ENCODE results near the gene USPL1. TPM values are rescaled to one million over a fixed set of nuclear protein-coding genes. Genes with fewer than 3 reads are reported as not detected.

USPL1 gene
- total and polyA plus RNA-seq, 3 donors from 2014 or later = 36.0 to 52.0 (median 36.4) TPM

- no peak overlapping the region for H3K27ac ChIP-seq
- no peak for TF ChIP-seq POLR2A (IDR thresholded peaks at IDR 0.05)
- TF ChIP-seq CTCF (IDR thresholded peaks at IDR 0.05) = no peak
- H3K27me3 ChIP-seq = no peaks in the 10 kb centered on the region
- no peaks in the 10 kb centered on the region for H3K9me3 ChIP-seq
- no peaks in the 10 kb centered on the region for H3K36me3 ChIP-seq (ENCODE audit: low read depth, missing control alignments)
- DNase-seq = no peak
- H3K4me1 ChIP-seq = no peaks in the 10 kb centered on the region
- no peak overlapping the region for H3K4me3 ChIP-seq
- intact Hi-C loops (cut with DNase I; ENCODE audit: low total_unique reads) = no loop called here
- WGBS, 2 donors = 60% methylated on average over 7 of the region's 7 CpGs; no CpG with 5 or more reads in 1 of the 2 donors
These were observed 42.3 kb downstream of the USPL1 start for GRCh38 chr13:30659980-30660379.

DNA sequence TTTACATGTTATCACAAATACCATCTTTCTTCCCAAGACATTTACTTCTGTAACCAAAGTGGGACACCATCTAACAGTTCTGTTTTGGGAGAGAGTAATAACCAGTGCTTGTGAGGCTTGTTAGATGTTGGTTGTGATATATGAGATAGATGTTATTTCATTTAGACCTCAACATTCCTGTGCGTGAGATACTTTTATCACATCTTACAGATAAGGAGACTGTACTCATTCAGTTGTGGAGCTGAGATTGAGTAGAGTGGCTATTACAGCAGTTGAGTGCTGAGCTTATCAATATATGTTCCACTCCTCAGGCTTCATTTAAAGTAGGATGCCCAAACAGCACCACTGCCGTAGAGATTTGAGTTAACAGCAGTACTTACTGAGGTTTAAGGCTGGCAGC, 43.1 kb downstream of the USPL1 start:
- no peaks in the 10 kb centered on the region for H3K27me3 ChIP-seq
- H3K4me3 ChIP-seq = no peak overlapping the region
- TF ChIP-seq POLR2A (IDR thresholded peaks at IDR 0.05) = no peak
- TF ChIP-seq CTCF (IDR thresholded peaks at IDR 0.05) = no peak
- no peaks in the 10 kb centered on the region for H3K36me3 ChIP-seq (ENCODE audit: low read depth, missing control alignments)
- no peak for DNase-seq
- intact Hi-C loops (cut with DNase I; ENCODE audit: low total_unique reads) = no loop called here
- 69 to 71% methylated on average over 2 of the region's 2 CpGs for WGBS, 2 donors
- no peaks in the 10 kb centered on the region for H3K9me3 ChIP-seq
- no peaks in the 10 kb centered on the region for H3K4me1 ChIP-seq
- H3K27ac ChIP-seq = no peak overlapping the region

GRCh38 chr13:30664689-30665275, 47.1 kb downstream of the USPL1 start:
- TF ChIP-seq CTCF (IDR thresholded peaks at IDR 0.05) (no peak), POLR2A (IDR thresholded peaks at IDR 0.05) (no peak)
- Histone ChIP-seq H3K4me1 (no peaks in the 10 kb centered on the region), H3K4me3 (no peak overlapping the region), H3K27ac (no peak overlapping the region), H3K36me3 (ENCODE audit: low read depth, missing control alignments) (no peaks in the 10 kb centered on the region), H3K27me3 (no peaks in the 10 kb centered on the region), H3K9me3 (no peaks in the 10 kb centered on the region)
- intact Hi-C loops (cut with DNase I; ENCODE audit: low total_unique reads) = no loop called here
- WGBS, 2 donors = 82 to 93% methylated on average over 4 of the region's 4 CpGs
- DNase-seq = no peak

- H3K27ac ChIP-seq = no peak overlapping the region
These were observed 47.9 kb downstream of the USPL1 start for GRCh38 chr13:30665638-30666037.

More at GRCh38 chr13:30665638-30666037, 47.9 kb downstream of the USPL1 start:
- no peaks in the 10 kb centered on the region for H3K4me1 ChIP-seq
- no peaks in the 10 kb centered on the region for H3K9me3 ChIP-seq
- intact Hi-C loops (cut with DNase I; ENCODE audit: low total_unique reads) = no loop called here
- DNase-seq = no peak
- H3K27me3 ChIP-seq = no peaks in the 10 kb centered on the region
- 53 to 56% methylated on average over 1 of the region's 1 CpG for WGBS, 2 donors
- TF ChIP-seq CTCF (IDR thresholded peaks at IDR 0.05) (no peak), POLR2A (IDR thresholded peaks at IDR 0.05) (no peak)
- H3K4me3 ChIP-seq = no peak overlapping the region
- H3K36me3 ChIP-seq (ENCODE audit: low read depth, missing control alignments) = no peaks in the 10 kb centered on the region

All from testis (tissue), 3 donors.